HepG2 (cell line): Measurements from ENCODE around the gene SLC16A14. TPM values are rescaled to one million over a fixed set of nuclear protein-coding genes. Genes with fewer than 3 reads are reported as not detected.

ENCODE experiments used
- AGO1 ChIP-seq: fragments of 200-400 bp; formaldehyde crosslinking; IDR thresholded peaks from 2 replicates; pipeline ENCODE4 v1.6.1; 2017; ENCODE audit warnings: mild to moderate bottlenecking, low read depth, low read length, moderate library complexity; ENCODE audit not compliant: poor library complexity, severe bottlenecking
- ERF ChIP-seq: IDR thresholded peaks from 2 replicates; pipeline ENCODE4 v1.6.1; 2018; ENCODE audit warnings: missing biosample characterization, missing genetic modification reagents
- HDAC2 ChIP-seq: sonication (generic); formaldehyde crosslinking; IDR thresholded peaks from 2 replicates; pipeline ENCODE4 v1.4.0; 2020; ENCODE audit warnings: missing genetic modification reagents
- NCOA2 ChIP-seq: sonication (generic); formaldehyde crosslinking; IDR thresholded peaks from 2 replicates; pipeline ENCODE4 v1.8.0; 2022; ENCODE audit warnings: inconsistent platforms
- NR2F2 ChIP-seq: IDR thresholded peaks from 2 replicates; pipeline ENCODE4 v1.6.1; 2012; ENCODE audit warnings: low read depth, inconsistent platforms, borderline replicate concordance
- RARA ChIP-seq: IDR thresholded peaks from 2 replicates; pipeline ENCODE4 v1.6.1; 2016; ENCODE audit warnings: missing genetic modification reagents, missing compliant biosample characterization
- RNF2 ChIP-seq: fragments of 450-650 bp; conservative IDR thresholded peaks from 2 replicates; pipeline ENCODE4 v1.6.1; 2016; ENCODE audit warnings: low read depth
- SAP130 ChIP-seq: IDR thresholded peaks from 2 replicates; pipeline ENCODE4 v1.6.1; 2016; ENCODE audit warnings: low read depth
- SMAD3 ChIP-seq: sonication (generic); formaldehyde crosslinking; IDR thresholded peaks from 2 replicates; pipeline ENCODE4 v1.4.0; 2020; ENCODE audit warnings: missing genetic modification reagents
- TCF7 ChIP-seq: sonication (generic); IDR thresholded peaks from 2 replicates; pipeline ENCODE4 v1.6.1; 2016; ENCODE audit warnings: antibody characterized with exemption, low read depth
- ZNF713 ChIP-seq: sonication (generic); formaldehyde crosslinking; IDR thresholded peaks from 2 replicates; pipeline ENCODE4 v1.4.0; 2020; ENCODE audit warnings: mild to moderate bottlenecking, missing genetic modification reagents
- polyA plus RNA-seq, 8 experiments: library from polyadenylated mRNA; depleted of rRNA in 3 of 8; stranded (reverse) in 7 of 8; unstranded in 1 of 8; fragments of >200 nt; fragmentation: Illumina TruSeq in 4 of 8; extraction: Trizol in 4 of 8; gene quantifications; 2 replicates each; pipeline versions ENCODE4 v1.2.1 to v1.2.3, GENCODE V29; 2011 to 2016; ENCODE audit warnings: low read depth in 4 of 8, missing spikeins in 1 of 8, mixed read lengths in 1 of 8; ENCODE audit not compliant: insufficient read depth in 1 of 8
- total RNA-seq, 5 experiments: library from RNA; depleted of rRNA; stranded (reverse); fragments of >200 nt; fragmentation: Illumina TruSeq; extraction: Trizol; gene quantifications; 2 replicates each; pipeline ENCODE4 v1.2.3, GENCODE V29; 2016; ENCODE audit warnings: low read depth in 1 of 5
- TF ChIP-seq, protein P1 (sequence below): sonication (generic); formaldehyde crosslinking; IDR thresholded peaks from 2 replicates; pipeline ENCODE4 v1.4.0; 2020; ENCODE audit warnings: missing genetic modification reagents, borderline replicate concordance
- TF ChIP-seq, protein P2 (sequence below): sonication (generic); formaldehyde crosslinking; IDR thresholded peaks from 2 replicates; pipeline ENCODE4 v1.4.0; 2020; ENCODE audit warnings: missing genetic modification reagents
- TF ChIP-seq, protein P3 (sequence below): sonication (generic); IDR thresholded peaks from 2 replicates; pipeline ENCODE4 v1.6.1; 2016; ENCODE audit warnings: low read depth, borderline replicate concordance
- TF ChIP-seq, protein P4 (sequence below): sonication (generic); formaldehyde crosslinking; IDR thresholded peaks from 2 replicates; pipeline ENCODE4 v1.5.0; 2020; ENCODE audit warnings: mild to moderate bottlenecking, missing genetic modification reagents, borderline replicate concordance
- TF ChIP-seq, protein P5 (sequence below): sonication (generic); formaldehyde crosslinking; IDR thresholded peaks from 2 replicates; pipeline ENCODE4 v1.4.0; 2020; ENCODE audit warnings: missing genetic modification reagents

The SLC16A14 gene
- total and polyA plus RNA-seq, 2 of the 13 experiments (the other 11 are each of a cell fraction or from before 2014, with no cell fraction given) = 0.05 TPM; not detected in 1

DNA sequence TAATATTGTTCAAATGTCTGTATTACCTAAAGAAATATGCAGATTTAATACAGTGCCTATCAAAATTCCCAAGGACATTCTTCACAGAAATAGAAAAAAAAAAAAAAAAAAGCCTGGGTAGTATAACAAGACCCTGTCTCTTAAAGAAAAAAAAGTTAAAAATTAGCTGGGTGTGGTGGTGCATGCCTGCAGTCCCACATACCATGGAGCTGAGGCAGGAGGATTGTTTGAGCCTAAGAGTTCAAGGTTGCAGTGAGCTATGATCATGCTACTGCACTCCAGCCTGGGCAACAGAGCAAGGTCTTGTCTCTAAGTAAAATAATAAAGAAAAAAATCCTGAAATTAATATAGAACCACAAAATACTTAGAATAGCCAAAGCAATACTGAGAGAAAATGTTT lies 51.9 kb downstream of the SLC16A14 start (continued):
- TF ChIP-seq, protein P1, sequence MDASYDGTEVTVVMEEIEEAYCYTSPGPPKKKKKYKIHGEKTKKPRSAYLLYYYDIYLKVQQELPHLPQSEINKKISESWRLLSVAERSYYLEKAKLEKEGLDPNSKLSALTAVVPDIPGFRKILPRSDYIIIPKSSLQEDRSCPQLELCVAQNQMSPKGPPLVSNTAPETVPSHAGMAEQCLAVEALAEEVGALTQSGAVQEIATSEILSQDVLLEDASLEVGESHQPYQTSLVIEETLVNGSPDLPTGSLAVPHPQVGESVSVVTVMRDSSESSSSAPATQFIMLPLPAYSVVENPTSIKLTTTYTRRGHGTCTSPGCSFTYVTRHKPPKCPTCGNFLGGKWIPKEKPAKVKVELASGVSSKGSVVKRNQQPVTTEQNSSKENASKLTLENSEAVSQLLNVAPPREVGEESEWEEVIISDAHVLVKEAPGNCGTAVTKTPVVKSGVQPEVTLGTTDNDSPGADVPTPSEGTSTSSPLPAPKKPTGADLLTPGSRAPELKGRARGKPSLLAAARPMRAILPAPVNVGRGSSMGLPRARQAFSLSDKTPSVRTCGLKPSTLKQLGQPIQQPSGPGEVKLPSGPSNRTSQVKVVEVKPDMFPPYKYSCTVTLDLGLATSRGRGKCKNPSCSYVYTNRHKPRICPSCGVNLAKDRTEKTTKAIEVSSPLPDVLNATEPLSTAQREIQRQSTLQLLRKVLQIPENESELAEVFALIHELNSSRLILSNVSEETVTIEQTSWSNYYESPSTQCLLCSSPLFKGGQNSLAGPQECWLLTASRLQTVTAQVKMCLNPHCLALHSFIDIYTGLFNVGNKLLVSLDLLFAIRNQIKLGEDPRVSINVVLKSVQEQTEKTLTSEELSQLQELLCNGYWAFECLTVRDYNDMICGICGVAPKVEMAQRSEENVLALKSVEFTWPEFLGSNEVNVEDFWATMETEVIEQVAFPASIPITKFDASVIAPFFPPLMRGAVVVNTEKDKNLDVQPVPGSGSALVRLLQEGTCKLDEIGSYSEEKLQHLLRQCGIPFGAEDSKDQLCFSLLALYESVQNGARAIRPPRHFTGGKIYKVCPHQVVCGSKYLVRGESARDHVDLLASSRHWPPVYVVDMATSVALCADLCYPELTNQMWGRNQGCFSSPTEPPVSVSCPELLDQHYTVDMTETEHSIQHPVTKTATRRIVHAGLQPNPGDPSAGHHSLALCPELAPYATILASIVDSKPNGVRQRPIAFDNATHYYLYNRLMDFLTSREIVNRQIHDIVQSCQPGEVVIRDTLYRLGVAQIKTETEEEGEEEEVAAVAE (CRISPR knock-in tag) = no peak
- no peak for TF ChIP-seq NR2F2
- no peak for TF ChIP-seq RNF2
- peak; percentile 49; the same call in 1 of the 2 replicates for TF ChIP-seq SAP130 (CRISPR knock-in tag)
- no peak for TF ChIP-seq SMAD3 (CRISPR knock-in tag)
- TF ChIP-seq RARA = peak; percentile 84
- TF ChIP-seq, protein P2, sequence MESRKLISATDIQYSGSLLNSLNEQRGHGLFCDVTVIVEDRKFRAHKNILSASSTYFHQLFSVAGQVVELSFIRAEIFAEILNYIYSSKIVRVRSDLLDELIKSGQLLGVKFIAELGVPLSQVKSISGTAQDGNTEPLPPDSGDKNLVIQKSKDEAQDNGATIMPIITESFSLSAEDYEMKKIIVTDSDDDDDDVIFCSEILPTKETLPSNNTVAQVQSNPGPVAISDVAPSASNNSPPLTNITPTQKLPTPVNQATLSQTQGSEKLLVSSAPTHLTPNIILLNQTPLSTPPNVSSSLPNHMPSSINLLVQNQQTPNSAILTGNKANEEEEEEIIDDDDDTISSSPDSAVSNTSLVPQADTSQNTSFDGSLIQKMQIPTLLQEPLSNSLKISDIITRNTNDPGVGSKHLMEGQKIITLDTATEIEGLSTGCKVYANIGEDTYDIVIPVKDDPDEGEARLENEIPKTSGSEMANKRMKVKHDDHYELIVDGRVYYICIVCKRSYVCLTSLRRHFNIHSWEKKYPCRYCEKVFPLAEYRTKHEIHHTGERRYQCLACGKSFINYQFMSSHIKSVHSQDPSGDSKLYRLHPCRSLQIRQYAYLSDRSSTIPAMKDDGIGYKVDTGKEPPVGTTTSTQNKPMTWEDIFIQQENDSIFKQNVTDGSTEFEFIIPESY (CRISPR knock-in tag) = no peak
- TF ChIP-seq, protein P3, sequence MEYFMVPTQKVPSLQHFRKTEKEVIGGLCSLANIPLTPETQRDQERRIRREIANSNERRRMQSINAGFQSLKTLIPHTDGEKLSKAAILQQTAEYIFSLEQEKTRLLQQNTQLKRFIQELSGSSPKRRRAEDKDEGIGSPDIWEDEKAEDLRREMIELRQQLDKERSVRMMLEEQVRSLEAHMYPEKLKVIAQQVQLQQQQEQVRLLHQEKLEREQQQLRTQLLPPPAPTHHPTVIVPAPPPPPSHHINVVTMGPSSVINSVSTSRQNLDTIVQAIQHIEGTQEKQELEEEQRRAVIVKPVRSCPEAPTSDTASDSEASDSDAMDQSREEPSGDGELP = no peak
- TF ChIP-seq AGO1 = no peak
- no peak for TF ChIP-seq ZNF713 (CRISPR knock-in tag)
- TF ChIP-seq, protein P4, sequence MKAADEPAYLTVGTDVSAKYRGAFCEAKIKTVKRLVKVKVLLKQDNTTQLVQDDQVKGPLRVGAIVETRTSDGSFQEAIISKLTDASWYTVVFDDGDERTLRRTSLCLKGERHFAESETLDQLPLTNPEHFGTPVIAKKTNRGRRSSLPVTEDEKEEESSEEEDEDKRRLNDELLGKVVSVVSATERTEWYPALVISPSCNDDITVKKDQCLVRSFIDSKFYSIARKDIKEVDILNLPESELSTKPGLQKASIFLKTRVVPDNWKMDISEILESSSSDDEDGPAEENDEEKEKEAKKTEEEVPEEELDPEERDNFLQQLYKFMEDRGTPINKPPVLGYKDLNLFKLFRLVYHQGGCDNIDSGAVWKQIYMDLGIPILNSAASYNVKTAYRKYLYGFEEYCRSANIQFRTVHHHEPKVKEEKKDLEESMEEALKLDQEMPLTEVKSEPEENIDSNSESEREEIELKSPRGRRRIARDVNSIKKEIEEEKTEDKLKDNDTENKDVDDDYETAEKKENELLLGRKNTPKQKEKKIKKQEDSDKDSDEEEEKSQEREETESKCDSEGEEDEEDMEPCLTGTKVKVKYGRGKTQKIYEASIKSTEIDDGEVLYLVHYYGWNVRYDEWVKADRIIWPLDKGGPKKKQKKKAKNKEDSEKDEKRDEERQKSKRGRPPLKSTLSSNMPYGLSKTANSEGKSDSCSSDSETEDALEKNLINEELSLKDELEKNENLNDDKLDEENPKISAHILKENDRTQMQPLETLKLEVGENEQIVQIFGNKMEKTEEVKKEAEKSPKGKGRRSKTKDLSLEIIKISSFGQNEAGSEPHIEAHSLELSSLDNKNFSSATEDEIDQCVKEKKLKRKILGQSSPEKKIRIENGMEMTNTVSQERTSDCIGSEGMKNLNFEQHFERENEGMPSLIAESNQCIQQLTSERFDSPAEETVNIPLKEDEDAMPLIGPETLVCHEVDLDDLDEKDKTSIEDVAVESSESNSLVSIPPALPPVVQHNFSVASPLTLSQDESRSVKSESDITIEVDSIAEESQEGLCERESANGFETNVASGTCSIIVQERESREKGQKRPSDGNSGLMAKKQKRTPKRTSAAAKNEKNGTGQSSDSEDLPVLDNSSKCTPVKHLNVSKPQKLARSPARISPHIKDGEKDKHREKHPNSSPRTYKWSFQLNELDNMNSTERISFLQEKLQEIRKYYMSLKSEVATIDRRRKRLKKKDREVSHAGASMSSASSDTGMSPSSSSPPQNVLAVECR = no peak
- TF ChIP-seq TCF7 = no peak
- TF ChIP-seq ERF (CRISPR knock-in tag) = no peak
- peak; percentile 49 for TF ChIP-seq NCOA2 (CRISPR knock-in tag)
- TF ChIP-seq, protein P5, sequence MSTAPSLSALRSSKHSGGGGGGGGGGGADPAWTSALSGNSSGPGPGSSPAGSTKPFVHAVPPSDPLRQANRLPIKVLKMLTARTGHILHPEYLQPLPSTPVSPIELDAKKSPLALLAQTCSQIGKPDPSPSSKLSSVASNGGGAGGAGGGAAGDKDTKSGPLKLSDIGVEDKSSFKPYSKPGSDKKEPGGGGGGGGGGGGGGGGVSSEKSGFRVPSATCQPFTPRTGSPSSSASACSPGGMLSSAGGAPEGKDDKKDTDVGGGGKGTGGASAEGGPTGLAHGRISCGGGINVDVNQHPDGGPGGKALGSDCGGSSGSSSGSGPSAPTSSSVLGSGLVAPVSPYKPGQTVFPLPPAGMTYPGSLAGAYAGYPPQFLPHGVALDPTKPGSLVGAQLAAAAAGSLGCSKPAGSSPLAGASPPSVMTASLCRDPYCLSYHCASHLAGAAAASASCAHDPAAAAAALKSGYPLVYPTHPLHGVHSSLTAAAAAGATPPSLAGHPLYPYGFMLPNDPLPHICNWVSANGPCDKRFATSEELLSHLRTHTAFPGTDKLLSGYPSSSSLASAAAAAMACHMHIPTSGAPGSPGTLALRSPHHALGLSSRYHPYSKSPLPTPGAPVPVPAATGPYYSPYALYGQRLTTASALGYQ (CRISPR knock-in tag) = no peak
- TF ChIP-seq HDAC2 (CRISPR knock-in tag) = 0 out of 2 replicates have a peak, but pooled peaks have one; percentile 25
